ENCODE data around the gene MYO15B. TPM values are rescaled to one million over a fixed set of nuclear protein-coding genes. Genes with fewer than 3 reads are reported as not detected.
"Not testable (repeated sequence)": the region's sequence is repeated elsewhere in the genome, so short reads cannot be mapped to it uniquely, and the experiment has no call there.

Gene MYO15B
- total RNA-seq, 3 donors from 2014 or later: 591 to 1,071 (median 660) TPM

- DNase-seq (peak in 1 of 3 donors; percentile 46), ATAC-seq (no peak)
- intact Hi-C loops (cut with DNase I, micrococcal nuclease): no loop called here
- peaks cover 38% of the 10 kb centered on the region for H3K4me1 ChIP-seq (ENCODE audit: low read depth)
- H3K9me3 ChIP-seq: no peaks in the 10 kb centered on the region
- TF ChIP-seq CTCF (IDR thresholded peaks at IDR 0.05): no peak
- no peak overlapping the region for H3K4me3 ChIP-seq
- no peaks in the 10 kb centered on the region for H3K36me3 ChIP-seq (ENCODE audit: low read depth)
These were observed 50.0 kb downstream of the MYO15B start for GRCh38 chr17:75637551-75637950.

DNA sequence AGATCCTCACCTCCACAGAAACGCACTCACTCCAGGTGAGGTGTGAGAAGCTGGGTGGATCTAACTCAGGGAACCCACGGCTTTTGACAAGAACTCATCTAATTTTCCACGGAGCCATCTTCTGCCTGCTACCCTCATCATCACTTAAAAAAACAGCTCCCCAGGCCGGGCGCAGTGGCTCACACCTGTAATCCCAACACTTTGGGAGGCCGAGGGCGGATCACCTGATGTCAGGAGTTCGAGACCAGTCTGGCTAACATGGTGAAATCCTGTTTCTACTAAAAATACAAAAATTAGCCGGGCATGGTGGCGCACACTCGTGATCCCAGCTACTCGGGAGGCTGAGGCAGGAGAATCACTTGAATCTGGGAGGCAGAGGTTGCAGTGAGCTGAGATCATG, 50.4 kb downstream of the MYO15B start:
- DNase-seq; ATAC-seq; H3K4me3 ChIP-seq; H3K36me3 ChIP-seq (ENCODE audit: low read depth); intact Hi-C loops (cut with DNase I, micrococcal nuclease); H3K9me3 ChIP-seq: not testable (repeated sequence)
- peaks cover 38% of the 10 kb centered on the region for H3K4me1 ChIP-seq (ENCODE audit: low read depth)

GRCh38 chr17:75638893-75639292, 51.3 kb downstream of the MYO15B start:
- H3K4me3 ChIP-seq: no peak overlapping the region
- no peak for ATAC-seq
- intact Hi-C loops (cut with DNase I, micrococcal nuclease): no loop called here
- no peaks in the 10 kb centered on the region for H3K36me3 ChIP-seq (ENCODE audit: low read depth)
- peaks cover 33% of the 10 kb centered on the region for H3K4me1 ChIP-seq (ENCODE audit: low read depth)
- DNase-seq: peak in 1 of 3 donors; percentile 48
- TF ChIP-seq CTCF (IDR thresholded peaks at IDR 0.05): no peak
- no peaks in the 10 kb centered on the region for H3K9me3 ChIP-seq

DNA sequence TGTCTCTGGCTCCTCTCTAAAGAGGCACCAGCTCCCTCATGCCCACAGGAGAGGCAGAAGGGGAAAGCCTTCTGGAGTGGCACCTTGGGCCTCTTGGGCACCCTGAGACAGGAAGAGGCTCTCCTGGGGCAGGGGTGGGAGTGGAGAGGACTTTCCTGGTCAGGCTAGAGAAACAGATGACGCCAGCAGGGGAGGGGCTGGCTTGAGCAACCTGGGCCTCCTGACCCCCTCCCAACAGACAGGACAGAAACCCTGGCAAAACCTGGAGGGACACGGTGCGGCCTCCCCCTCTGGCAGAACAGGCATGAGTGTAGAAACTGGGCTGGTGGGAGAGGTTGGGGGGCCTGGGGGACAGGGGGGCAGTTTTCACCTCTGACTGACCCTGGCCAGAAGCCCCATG, 51.7 kb downstream of the MYO15B start:
- H3K4me3 ChIP-seq: no peak overlapping the region
- H3K9me3 ChIP-seq: no peaks in the 10 kb centered on the region
- intact Hi-C loops (cut with DNase I, micrococcal nuclease): no loop called here
- ATAC-seq: no peak
- DNase-seq: peak in 1 of 3 donors; percentile 30
- H3K36me3 ChIP-seq (ENCODE audit: low read depth): no peaks in the 10 kb centered on the region
- H3K4me1 ChIP-seq (ENCODE audit: low read depth): peaks cover 29% of the 10 kb centered on the region
- TF ChIP-seq CTCF (IDR thresholded peaks at IDR 0.05): no peak

GRCh38 chr17:75639771-75640555, 52.4 kb downstream of the MYO15B start:
- Histone ChIP-seq H3K4me1 (ENCODE audit: low read depth) (peaks cover 27% of the 10 kb centered on the region), H3K4me3 (no peak overlapping the region), H3K36me3 (ENCODE audit: low read depth) (no peaks in the 10 kb centered on the region), H3K9me3 (no peaks in the 10 kb centered on the region)
- peak; percentile 73 to 82 (median 79) for DNase-seq
- peak; percentile 57 for ATAC-seq
- peak; percentile 25 for TF ChIP-seq CTCF (IDR thresholded peaks at IDR 0.05)
- intact Hi-C loops (cut with DNase I, micrococcal nuclease): no loop called here

DNA sequence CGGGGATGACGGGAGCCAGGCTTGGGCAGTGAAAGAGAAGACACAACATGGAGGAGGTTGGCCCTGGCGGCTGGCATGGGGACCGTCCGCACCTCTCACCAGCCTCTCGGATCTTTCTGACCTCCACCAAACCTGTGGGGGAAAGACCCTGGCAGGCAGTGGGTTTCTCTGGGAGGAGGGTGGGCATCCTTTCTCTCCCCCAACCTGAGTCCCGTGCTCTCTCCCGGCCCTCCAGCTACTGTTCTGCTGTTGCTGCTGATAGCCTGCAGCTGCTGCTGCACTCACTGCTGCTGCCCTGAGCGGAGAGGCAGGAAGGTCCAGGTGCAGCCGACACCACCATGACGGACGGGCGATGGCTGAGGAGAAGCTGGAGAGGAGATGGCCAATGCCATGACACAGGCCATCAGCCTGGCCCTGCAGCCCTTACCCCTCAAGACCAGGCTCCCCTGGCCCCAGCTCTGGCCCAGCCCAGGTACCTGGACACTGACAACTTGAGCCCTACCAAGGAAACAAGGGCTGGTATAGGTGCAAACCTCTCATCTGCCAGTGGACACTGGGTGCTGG, 53.0 kb downstream of the MYO15B start:
- no peaks in the 10 kb centered on the region for H3K36me3 ChIP-seq (ENCODE audit: low read depth)
- no peaks in the 10 kb centered on the region for H3K9me3 ChIP-seq
- H3K4me3 ChIP-seq: no peak overlapping the region
- intact Hi-C loops (cut with DNase I, micrococcal nuclease): no loop called here
- no peak for TF ChIP-seq CTCF (IDR thresholded peaks at IDR 0.05)
- ATAC-seq (no peak), DNase-seq (peak in 1 of 3 donors; percentile 46)
- peaks cover 27% of the 10 kb centered on the region for H3K4me1 ChIP-seq (ENCODE audit: low read depth)
